ENCODE results near the gene MYLK4.
A peak's percentile ranks its signal among the peaks of the same experiment; 100 is the strongest.

The MYLK4 gene

GRCh38 chr6:2634139-2634964 is 116.4 kb downstream of the MYLK4 start:
- H3K9me3 ChIP-seq (ENCODE audit: severe bottlenecking), result no peaks in the 10 kb centered on the region
- DNase-seq, result peak; percentile 92
- peak overlapping the region; percentile 40 for H3K4me3 ChIP-seq (ENCODE audit: low read depth, low read length)
- H3K27me3 ChIP-seq (ENCODE audit: insufficient read depth, low read depth, severe bottlenecking), result peaks cover 18% of the 10 kb centered on the region
- peak; percentile 100 for TF ChIP-seq CTCF (IDR thresholded peaks at IDR 0.05; ENCODE audit: low read depth, low read length)
- peak overlapping the region; percentile 9; the same call in 1 of the 2 replicates for H3K27ac ChIP-seq
- H3K36me3 ChIP-seq, result no peaks in the 10 kb centered on the region

GRCh38 chr6:2633736-2634135 is 117.0 kb downstream of the MYLK4 start:
- Histone ChIP-seq H3K4me3 (ENCODE audit: low read depth, low read length) (peak overlapping the region; percentile 40), H3K36me3 (no peaks in the 10 kb centered on the region), H3K27me3 (ENCODE audit: insufficient read depth, low read depth, severe bottlenecking) (peaks cover 12% of the 10 kb centered on the region), H3K27ac (no peak overlapping the region), H3K9me3 (ENCODE audit: severe bottlenecking) (no peaks in the 10 kb centered on the region)
- TF ChIP-seq CTCF (IDR thresholded peaks at IDR 0.05; ENCODE audit: low read depth, low read length), result no peak
- DNase-seq, result no peak

GRCh38 chr6:2632976-2633584 is 117.6 kb downstream of the MYLK4 start:
- peaks cover 8% of the 10 kb centered on the region for H3K27me3 ChIP-seq (ENCODE audit: insufficient read depth, low read depth, severe bottlenecking)
- DNase-seq, result no peak

DNA sequence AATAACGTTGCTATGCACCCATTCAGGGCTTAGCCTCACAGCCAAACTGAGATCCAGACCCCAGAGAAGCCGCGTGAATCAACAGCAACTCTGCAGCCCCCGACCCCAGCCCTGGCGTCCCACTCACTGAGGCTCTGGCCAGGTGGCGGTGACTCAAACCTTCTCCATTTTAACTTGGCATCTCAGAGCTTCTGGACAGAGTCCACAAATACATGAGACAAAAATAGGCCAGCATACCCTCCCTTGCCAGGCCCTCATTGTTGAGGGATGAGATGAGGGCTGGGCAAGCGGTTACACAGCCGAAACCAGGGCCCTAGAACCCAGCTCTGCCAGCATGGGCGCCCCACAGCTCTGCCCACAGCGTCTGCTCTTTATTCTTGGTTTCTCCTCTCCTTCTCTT is 118.4 kb downstream of the MYLK4 start:
- Histone ChIP-seq H3K36me3 (no peaks in the 10 kb centered on the region), H3K27me3 (ENCODE audit: insufficient read depth, low read depth, severe bottlenecking) (peaks cover 6% of the 10 kb centered on the region), H3K9me3 (ENCODE audit: severe bottlenecking) (no peaks in the 10 kb centered on the region), H3K27ac (no peak overlapping the region), H3K4me3 (ENCODE audit: low read depth, low read length) (no peak overlapping the region)
- TF ChIP-seq CTCF (IDR thresholded peaks at IDR 0.05; ENCODE audit: low read depth, low read length), result no peak
- no peak for DNase-seq

More at GRCh38 chr6:2632976-2633584, 117.6 kb downstream of the MYLK4 start:
- Histone ChIP-seq H3K27ac (no peak overlapping the region), H3K4me3 (ENCODE audit: low read depth, low read length) (no peak overlapping the region), H3K36me3 (no peaks in the 10 kb centered on the region), H3K9me3 (ENCODE audit: severe bottlenecking) (no peaks in the 10 kb centered on the region)
- TF ChIP-seq CTCF (IDR thresholded peaks at IDR 0.05; ENCODE audit: low read depth, low read length), result no peak

DNA sequence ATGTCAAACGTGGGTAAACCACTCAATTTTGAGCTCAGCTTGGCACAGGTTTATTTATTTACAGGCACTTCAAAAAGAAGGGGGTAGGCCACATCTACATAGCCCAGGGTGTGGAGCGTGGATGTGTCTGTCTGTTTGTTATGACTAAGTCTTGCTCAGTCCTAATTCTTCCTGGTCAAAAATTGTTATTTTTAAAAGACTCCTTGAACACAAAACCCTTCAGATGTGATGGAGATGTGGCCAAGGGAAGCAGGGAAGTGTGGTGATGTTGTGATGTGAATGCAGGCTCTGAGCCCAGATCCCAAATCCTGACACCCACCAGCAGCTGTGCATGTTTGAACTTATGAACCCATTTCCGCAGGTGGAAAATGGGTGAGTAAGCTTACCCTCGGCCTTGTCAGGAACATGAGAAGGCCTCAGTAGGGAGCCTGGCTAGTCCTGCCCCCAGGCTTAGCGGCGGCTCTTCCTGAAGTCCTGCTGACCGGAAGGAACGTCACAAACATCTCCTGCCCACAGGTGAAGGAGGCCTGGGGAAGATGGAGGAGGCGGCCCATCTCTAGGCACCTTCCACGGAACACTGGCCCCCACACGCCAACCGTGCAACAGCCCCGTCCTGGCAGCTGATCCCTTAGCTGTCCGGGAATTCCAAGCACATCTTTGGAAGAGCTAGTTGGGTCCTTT is 119.7 kb downstream of the MYLK4 start:
- no peaks in the 10 kb centered on the region for H3K36me3 ChIP-seq
- H3K27ac ChIP-seq, result no peak overlapping the region
- no peaks in the 10 kb centered on the region for H3K9me3 ChIP-seq (ENCODE audit: severe bottlenecking)
- TF ChIP-seq CTCF (IDR thresholded peaks at IDR 0.05; ENCODE audit: low read depth, low read length), result no peak
- H3K27me3 ChIP-seq (ENCODE audit: insufficient read depth, low read depth, severe bottlenecking), result peaks cover 6% of the 10 kb centered on the region
- H3K4me3 ChIP-seq (ENCODE audit: low read depth, low read length), result no peak overlapping the region
- no peak for DNase-seq
